ENCODE results near the gene GHITM. TPM values are rescaled to one million over a fixed set of nuclear protein-coding genes. Genes with fewer than 3 reads are reported as not detected.

Gene GHITM
- total RNA-seq, 1 donor from 2014 or later, result 142 TPM

DNA sequence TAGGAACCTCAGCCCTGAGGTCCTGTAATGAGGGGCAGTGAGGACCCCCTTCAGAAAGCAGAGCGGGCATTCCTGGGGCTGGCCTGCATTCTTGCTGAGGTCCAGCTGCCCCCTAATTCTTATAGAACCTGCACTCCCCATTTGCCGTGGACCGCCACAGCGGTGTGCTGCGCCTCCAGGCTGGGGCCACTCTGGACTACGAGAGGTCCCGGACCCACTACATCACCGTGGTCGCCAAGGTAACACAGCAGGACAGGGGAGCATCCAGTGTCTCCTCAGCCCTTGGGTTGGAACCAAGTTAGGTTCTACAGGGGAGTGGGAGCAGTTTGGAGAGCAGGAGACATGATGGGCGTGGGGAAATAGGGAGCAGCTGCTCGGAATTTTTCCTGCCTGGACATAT is 62.4 kb downstream of the GHITM start:
- ATAC-seq, result no peak

DNA sequence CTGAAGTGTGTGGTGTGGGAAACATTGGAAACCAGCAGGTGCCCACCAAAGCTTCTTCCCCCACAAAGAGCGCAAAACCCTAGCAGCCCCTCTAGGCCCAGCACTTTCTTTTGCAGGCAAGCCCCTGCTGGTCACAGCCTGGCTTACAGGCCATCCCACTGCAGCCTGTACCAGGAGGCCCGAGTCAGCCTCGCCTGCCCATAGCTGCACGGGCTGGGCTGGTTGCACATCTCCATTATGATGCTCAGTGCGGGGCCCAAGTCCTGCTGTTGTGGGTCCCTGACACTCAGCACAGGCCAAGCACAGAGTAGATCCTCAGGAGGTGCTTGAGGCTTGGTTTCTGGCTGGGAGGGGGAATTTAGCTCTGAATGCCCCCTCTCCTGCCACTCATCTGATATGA is 63.0 kb downstream of the GHITM start:
- no peak for ATAC-seq

Other genes starting within 250 kb of the GHITM start
- gene GPR15LG, start 34.3 kb downstream of the GHITM start, total RNA-seq, result 404 TPM
- gene CDHR1, start 55.0 kb downstream of the GHITM start, total RNA-seq, result 29.0 TPM
- not detected for gene LRIT2, start 86.0 kb downstream of the GHITM start, total RNA-seq
- not detected for gene LRIT1, start 102.0 kb downstream of the GHITM start, total RNA-seq
- not detected for gene RGR, start 105.5 kb downstream of the GHITM start, total RNA-seq
- gene CCSER2, start 189.1 kb downstream of the GHITM start, total RNA-seq, result 43.4 TPM